CD4-positive, alpha-beta T cell treated with Interleukin-17A for 1 hour (primary cell): Measurements from ENCODE around the gene PLBD2.
A peak's percentile ranks its signal among the peaks of the same experiment; 100 is the strongest.
"Not testable (repeated sequence)": the region's sequence is repeated elsewhere in the genome, so short reads cannot be mapped to it uniquely, and the experiment has no call there.

ENCODE experiments used
- DNase-seq: peaks from one replicate; pipeline ENCODE4 v3.0.0-alpha.2; 2020

The PLBD2 gene

DNA sequence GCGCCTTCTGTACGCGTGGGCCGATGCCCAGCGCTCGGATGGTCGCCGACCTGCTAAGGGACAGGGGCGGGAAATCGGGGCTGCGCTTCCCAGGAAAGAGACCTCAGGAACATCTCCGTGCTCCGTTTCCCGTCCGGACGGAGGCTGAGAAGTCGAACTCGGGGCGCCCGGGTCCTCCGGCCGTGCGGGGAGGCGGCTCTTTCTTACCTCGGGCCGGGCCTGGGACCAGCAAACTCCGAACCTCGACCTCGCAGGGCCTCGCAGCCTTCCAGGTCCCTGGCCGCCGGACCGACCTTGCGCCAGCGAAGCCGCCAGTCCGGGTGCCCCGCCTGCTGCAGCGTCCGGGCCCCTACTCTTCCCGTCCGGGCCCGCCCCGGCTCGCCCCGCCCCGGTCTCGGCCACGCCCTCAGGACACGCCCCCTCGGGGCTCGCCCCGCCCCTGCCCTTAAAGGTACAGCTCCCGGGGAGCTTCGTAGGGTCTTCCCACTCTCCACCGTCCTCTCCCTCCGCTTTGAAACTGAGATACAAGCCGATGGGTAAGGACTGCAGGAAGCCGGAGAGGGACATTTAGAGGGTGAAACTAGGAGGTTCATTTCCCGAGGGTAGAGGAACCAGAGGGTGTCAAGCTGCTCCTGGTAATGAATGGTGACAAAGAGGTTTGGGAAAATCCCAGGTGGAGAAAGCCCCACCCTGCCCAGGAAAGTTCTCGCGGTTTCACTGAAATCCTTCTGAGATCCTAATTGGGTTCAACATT, 23.4 kb upstream of the PLBD2 start, which contains the start of gene SLC8B1:
TSS of gene SLC8B1 (minus strand) at position 324 of the 754 bp plus-strand sequence. CDS start 2,231 bp downstream, outside the sequence.
- peak; percentile 88 for DNase-seq

DNA sequence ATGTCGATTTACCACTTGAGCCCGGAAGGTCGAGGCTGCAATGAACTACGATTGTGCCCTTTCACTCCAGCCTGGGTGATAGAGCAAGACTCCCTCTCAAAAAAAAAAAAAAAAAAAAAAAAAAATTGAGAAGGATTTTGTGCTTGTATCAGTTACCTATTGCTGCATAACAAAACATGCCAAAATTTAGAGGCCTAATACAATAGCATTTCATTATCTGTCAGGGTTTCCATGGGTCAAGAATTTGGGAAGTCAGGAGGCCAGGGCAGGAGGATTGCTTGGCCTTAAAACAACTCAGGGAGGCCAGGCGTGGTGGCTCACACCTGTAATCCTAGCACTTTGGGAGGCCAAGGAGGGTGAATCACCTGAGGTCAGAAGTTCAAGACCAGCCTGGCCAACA, 18.8 kb upstream of the PLBD2 start:
- no peak for DNase-seq

DNA sequence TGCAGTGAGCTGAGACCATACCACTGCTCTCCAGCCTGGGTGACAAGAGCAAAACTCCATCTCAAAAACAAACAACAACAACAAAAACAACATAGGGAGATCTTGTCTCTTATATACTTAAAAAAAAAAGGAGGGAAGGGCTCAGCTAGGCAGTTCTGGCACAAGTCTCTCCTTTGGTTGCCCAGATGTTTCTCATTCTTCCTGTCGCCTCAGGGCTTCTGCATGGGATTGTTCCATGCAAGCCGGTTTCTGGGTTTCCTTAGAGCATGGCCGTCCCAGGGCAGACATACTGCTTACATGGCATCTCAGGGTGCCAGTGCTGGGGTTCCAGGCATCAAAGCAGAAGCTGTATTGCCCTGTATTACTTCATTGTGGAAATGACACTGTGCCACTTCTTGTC, 18.3 kb upstream of the PLBD2 start:
- no peak for DNase-seq

DNA sequence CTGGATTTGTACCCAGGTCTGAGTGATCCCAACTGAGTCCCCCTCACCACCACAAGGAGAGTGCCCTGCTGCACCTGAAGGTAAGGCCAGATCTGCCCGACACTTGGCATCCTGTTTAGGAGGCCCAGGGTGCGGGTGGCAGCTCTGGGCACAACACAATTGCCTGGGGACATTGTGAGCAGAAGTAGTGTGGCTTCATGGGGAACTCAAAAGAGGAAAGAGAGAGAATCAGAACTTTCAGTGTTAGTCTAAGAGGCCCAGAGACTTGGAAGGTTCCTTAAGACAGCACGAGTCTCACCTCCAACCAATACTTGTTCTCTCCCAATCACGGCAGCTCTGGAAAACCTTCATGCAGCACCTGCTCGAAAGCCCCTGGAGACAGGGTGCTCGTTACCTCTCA, 16.9 kb upstream of the PLBD2 start:
- no peak for DNase-seq

DNA sequence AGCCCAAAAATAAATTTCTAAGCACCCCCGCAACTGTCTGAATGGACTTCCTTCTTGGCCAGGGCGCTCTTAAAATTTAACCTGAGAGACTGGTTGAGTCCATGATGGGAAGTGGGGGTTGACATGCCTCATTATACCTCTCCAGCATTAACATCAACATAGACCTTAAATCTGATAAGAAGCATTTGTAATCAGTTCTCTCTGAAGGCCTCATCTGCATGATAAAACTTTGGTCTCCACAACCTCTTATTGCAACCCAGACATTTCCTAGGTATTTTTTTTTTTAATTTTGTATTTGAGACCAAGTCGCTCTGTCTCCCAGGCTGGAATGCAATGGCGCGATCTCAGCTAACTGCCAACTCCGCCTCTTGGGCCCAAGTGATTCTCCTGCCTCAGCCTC, 13.1 kb upstream of the PLBD2 start:
- DNase-seq = no peak

DNA sequence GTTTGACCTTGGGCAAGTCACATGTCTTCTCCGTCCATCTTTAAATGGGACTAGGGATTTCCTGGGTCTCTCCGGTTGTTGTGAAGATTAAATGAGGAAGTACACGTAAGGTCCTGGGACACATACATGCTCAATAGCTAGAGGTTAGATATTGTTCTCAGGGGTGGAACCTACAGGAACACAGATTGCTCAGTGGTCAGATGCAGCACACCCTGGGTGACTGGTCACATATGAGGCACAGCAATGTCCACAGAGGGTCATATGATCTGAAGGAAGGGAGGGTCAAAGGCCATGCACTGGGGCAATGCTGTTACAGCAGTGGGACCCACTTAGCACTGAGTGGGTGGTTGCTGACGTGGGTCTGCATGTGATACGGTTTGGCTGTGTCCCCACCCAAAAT, 12.0 kb upstream of the PLBD2 start:
- no peak for DNase-seq

DNA sequence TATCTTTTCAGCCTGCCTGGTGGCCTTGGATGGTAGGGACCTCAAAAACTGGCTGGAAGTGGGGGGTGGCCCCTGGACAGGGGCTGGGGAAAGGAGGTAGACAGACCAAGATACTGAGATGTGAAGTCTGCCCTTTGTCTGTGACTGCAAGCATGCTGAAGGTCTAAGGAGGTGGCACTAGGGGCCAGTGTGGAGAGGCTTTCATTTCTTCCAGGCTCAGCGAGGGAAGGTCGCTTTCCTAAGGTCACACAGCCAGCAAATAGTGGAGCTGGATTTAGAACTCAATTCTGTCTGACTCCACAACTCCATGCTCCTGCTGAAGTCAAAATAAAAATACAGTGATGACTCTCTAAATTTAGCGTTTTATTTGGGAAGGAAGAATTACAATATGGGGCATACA, 11.3 kb upstream of the PLBD2 start:
- DNase-seq = no peak

DNA sequence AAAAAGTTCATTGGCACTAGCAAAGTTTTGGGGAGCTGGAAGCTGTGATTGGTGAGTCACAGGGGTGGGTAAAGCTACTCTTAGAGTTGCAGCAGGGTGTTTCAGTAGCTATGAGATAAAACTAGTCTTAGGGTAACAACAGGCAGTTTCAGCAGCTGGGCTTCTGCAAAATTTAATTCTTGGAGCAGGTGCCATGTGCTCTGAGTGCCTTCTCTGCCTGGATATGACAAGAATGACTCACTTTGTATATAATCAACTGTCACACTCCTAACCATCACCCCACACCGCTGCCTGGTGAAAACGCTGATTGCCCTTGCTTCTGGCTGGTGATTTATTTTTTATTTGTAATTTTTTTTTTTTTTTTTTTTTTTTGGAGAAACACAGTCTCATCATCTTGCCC, 10.5 kb upstream of the PLBD2 start:
- DNase-seq = no peak

DNA sequence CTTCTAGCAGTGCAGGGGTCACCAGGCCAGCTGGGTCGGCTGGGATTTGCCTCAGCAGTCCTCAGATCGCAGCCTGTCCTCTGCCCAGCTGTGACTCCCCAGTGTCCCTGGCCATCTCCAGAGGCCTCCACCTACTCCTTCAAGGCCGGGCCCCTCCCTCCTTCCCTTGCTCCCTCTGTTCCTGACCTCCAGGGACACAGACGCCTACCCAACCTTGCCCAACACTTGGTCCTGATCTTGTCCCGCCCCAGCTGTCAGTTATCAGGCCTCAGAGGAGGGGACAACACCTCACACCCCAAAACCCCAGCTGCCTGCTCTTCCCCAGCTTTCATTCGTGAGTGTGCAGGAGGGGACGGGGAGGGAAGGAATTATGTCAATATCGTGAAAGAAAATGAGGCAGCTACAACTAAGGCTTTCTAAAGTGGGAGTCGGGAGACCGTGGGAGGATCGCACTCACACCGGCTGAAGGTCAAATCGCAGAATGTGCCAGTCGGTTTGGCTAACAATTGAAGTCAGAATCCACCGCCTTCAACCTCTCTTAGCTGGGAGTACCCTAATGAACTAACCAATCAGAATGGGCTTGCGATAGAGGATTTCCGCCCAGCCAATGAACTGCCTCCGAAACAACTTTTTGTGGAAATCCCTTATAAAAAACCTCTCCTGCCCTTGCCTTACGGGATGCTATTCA, 9.4 kb upstream of the PLBD2 start:
- DNase-seq = no peak

DNA sequence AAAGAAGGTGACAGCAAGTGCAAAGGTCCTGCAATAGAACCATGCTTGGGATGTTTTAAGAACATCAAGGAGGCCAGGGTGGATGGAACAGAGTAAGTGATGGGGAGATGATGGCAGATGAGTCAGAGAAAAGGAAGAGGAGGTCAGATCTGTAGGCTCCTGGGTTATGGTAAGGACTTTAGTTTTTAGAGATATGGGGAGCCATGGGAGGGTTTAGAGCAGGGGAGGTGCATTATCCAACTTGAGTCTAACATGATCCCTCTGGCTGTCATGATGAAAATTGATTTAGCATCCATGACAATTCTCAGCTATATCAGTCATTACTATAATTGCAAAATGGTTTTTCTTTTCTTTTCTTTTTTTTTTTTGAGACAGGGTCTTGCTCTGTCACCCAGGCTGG, 7.3 kb upstream of the PLBD2 start:
- DNase-seq = no peak

DNA sequence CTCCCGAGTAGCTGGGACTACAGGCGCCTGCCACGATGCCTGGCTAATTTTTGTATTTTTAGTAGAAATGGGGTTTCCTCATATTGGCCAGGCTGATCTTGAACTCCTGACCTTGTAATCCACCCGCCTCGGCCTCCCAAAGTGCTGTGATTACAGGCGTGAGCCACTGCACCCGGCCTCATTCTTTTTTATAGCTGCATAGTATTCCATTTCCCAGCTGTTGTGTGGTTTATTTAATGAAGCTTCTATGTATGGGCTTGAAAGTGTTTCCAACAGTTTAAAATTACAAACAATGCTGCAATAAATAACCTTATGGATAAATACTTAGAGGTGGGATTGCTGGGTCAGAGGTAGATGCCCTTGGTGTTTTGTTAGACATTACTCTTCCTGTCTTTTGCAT, 4.2 kb upstream of the PLBD2 start:
- DNase-seq = not testable (repeated sequence)

DNA sequence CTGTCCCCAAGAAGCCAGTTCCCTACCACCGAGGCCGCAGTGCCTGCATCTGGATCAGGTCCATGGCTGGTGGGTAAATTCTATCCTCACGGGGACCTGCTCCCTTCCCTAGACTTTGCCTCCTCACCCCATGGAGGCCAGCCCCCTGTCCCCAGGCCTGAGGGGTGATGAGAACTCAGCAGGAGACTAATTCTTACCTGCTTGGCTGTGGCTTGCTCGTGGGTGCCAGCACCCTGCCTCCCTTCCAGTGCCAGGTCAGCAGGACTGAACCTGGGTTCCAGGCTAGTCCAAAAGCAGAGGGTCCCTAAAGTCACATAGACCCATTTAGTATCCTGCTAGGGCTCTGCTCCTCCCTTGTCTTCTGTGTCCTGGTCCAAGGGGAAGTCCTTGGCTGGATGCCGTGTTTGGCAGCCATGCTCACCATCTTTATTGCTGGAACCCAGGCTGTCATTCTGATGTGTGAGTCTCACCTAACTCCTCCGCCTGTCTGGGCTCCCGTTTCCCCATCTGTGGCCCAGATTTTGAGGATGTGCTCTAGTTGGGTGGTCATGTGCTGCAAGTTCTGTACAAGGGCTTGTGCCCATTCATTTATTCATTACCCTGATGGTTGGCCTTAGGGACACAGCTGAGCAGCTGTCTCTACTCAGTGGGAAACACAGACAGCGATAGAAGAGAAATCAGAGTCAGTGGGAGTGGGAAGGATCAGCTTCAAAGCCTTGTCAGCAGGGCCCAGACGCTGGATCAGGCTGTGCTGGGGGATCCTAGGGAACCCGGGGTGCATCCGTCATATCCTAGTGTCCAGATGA, 949 bp downstream of the PLBD2 start:
- DNase-seq = peak; percentile 12

DNA sequence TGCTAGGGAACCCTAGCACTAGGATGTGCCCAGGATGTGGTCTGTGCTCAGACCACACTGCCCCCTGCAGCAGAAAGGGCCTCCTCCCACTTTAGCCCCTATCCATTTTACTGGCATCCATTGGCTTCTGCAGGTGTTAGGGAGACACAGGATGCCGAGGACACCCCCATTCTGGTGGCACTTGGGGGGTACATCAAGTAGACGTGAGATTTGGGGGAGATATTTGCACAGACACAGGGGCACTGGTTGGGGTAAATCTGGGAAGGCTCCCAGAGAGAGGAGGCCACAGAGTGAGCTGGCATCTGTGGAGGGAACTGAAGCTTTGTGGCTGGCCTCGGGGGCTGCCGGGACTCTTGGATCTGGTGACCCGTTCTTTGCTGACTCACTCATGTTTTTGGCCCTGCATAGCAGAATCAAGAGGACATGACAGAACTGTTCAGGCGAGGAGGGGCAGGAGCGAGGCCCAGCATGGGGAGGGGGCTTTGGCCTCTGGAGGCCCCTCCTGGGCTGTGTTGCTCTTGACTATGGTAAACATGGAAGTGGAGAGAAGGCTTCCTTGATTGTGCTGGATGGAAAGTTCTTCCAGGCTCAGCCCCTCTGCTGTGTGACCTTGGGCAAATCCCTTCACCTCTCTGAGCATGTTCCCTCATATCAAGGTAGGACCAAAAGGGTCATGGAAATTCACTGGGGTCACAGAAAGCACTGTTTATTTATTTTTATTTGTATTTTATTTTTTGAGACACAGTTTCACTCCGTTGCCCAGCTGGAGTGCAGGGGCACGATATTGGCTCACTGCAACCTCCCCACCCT, 1.8 kb downstream of the PLBD2 start:
- DNase-seq = no peak

DNA sequence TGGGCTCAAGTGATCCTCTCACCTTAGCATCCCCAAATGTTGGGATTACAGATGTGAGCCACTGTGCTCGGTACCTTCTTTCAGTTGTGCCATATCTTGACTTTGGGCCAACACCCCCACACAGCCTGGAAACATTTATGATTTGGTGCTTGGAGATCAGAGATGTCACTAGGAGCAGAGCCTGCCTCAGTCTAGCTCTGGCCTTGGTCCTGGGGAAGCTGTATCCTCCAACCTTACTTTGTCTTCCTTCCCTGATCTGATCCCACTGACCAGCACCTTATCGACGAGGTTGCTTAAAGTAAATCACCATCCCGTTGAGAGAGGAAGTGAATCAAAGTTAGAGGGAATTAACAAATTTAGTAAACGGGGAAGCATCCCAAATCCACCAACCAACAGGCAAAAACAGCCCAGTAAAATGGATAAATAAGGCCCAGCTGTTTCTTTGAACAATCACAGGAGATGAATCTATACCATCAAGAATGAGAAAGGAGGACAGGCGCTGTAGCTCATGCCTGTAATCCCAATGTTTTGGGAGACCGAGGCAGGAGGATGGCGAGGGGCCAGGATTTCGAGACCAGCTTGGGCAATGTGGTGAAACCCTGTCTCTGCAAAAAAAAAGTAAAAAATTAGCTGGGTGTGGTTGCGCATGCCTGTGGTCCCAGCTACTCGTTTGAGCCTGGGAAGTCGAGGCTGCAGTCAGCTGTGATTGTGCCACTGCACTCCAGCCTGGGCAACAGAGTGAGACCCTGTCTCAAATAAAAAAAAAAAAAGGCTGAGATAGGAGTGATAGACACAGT, 3.4 kb downstream of the PLBD2 start:
- DNase-seq = no peak

DNA sequence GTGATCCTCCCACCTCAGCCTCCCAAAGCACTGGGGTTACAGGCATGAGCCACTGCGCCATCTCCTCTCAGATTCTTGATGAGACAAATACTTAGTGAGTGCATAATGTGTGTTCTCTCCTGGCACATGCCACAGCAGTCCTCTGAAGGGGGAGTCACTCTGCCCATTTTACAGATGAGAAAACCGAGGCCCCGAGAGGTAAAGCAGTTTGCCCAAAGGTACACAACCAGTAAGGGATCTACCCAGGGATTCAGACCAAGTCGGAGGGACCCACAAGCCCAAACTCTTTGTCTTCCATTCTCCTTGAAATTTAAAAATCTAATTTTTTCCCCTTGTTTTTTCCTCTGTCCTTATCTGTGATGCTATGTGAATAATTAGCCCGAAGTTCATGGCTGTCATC, 6.3 kb downstream of the PLBD2 start:
- no peak for DNase-seq

DNA sequence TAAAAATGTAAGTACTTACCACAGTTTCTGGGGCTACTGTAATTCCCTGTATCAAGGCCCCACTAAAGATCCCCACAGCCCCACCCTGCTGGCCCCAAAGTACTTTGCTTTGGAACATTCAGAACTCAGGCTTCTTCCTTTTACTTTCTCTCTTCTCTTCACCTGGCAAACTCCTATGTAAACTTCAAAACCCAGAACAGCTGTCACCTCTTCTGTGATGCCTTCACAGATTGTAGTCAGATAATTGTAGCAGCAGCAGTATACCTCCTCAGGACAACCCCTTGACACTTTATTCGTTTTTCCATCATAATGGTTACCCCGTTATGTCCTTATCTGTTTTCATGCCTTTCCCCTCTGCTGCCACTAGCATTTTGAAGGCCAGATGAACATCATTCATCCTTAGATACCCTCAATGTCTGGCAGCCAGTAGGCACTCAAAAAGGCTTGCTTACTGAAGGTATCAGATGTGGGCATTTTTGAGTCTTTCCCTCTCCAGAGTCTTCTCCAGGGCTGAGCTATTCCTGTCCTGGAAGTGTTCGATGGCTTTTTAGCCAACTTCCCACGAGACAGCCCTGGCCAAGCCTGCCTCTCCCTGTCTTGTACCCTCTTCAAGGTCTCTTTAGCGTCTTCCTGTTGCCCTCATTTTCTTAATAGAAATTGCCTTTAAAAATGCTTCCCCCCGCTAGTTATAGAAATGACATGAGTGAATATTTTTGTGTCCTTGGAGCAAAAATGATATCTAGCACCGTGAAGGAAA, 7.4 kb downstream of the PLBD2 start:
- DNase-seq = no peak

DNA sequence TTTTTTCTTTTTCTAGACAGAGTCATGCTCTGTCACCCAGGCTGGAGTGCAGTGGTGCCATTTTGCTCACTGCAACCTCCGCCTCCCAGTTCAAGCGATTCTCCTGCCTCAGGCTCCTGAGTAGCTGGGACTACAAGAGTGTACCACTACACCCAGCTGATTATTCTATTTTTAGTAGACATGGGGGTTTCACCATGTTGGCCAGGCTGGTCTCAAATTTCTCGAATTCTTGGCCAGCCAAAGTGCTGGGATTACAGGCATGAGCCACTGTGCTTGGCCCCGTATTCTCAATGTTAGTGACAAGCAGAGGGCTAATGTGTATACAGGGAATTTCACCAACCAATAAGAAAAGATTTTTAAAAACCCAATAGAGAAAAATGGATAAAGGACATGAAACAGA, 8.4 kb downstream of the PLBD2 start:
- DNase-seq = no peak

DNA sequence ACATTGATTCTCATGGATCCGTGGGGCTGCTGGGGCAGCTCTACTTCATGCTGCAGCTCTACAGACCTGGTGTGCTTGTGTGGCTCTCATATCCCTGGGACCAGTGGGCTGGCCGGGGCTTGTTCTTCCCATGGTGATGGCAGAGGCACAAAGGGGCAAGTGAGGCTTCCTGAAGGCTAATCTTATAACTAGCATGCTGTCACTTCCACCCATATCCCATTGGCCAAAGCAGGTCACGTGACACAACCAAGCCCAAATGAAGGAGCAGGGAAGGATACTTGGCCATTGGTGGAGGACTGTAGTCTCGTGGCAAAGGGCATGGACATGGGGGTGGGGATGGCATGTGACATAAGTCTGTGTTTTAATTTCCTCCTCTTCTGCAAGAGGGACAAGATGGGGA, 9.9 kb downstream of the PLBD2 start:
- DNase-seq = no peak

DNA sequence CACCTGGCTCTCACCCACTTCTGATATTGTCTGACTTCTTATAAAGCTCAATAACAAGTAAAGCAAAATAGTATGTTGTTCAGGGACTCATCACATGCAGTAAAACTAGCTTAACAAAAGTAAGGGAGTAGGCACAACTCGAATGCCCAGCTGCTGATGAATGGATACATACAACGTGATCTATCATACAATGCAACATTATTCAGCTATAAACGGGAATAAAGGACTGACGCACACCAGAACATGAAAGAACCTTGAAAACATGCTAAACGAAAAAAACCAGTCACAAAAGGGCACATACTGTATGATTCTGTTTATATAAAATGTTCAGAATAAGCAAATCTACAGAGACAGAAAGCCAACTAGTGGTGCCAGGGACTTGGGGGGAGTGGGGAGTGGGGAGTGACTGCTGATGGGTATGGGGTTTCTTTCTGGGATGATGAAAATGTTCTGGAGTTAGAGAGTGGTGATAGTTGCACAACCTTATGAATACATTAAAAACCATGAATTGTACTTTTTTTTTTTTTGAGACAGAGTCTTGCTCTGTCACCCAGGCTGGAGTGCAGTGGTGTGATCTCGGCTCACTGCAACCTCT, 11.1 kb downstream of the PLBD2 start:
- no peak for DNase-seq

DNA sequence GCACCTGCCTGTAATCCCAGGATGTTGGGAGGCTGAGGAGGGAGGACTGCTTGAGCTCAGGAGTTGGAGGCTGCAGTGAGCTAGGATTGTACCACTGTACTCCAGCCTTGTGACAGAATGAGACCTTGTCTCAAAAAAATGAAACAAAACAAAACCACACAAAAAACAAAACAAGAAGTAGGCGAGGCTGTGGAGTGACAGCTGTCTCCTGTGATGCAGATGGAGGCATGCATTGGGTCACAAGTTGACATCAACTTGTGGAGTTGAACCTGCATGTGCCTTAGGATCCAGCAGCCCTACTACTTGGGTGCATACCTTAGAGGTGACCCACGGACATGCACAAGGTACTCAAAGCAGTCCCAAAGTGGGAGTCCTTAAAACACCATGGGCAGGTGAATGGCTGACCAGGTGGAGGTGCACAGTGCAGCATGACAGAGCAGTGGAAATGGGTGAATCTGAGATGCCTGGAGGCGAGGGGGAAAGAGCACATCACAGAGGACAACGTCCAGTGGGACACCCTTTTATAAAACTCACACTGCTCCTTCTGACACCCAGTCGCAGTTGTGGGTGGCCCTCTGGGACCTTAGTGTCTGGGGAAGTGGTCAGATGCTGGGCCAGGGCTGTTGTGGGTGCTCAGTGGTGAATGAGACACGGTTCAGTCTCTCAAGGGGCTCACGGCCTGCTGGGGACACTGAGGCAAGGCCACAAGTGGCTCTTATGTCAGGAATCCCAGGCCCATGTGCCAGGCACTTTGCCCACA, 12.7 kb downstream of the PLBD2 start:
- DNase-seq = no peak
